ENCODE data around the gene PSAPL1.

DNA sequence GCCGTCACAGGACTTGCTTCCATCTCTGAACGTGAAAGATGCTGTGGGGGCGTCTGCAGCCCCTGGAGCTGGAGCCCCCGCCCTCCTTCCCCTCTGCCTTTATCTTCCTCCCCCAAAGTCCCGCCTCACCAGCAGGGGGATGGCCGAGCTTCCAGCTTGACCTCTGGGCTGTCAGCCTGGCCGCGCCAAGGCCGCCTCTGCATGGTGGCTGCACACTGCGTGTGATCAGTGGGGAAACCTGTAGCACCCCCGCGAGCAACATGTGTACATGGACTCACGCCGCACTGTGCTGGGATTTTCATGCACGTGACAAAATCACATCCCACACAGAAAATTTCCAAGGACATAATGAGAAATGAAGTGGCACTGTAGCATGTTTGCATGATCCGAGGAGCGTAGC is 26.5 kb upstream of the PSAPL1 start:
- no peak for TF ChIP-seq CTCF (conservative IDR thresholded peaks at IDR 0.05 in 1 of 2, IDR thresholded peaks at IDR 0.05 in 1 of 2; ENCODE audit: low read depth in 1 of 2, low read length in 2 of 2)
- TF ChIP-seq EZH2 (IDR thresholded peaks at IDR 0.05; ENCODE audit: low read length, missing control alignments), result no peak
